HG03039 (cell line): Measurements from ENCODE around the gene TNFSF4.
A peak's percentile ranks its signal among the peaks of the same experiment; 100 is the strongest.
"Not testable (repeated sequence)": the region's sequence is repeated elsewhere in the genome, so short reads cannot be mapped to it uniquely, and the experiment has no call there.

Experiments used
- ATAC-seq: cut with Tn5 transposase; IDR thresholded peaks from one replicate; pipeline ENCODE4 v1.9.1; 2021; ENCODE audit warnings: mild to moderate bottlenecking, moderate library complexity; ENCODE audit not compliant: unreplicated experiment

Gene TNFSF4, protein sequence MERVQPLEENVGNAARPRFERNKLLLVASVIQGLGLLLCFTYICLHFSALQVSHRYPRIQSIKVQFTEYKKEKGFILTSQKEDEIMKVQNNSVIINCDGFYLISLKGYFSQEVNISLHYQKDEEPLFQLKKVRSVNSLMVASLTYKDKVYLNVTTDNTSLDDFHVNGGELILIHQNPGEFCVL

DNA sequence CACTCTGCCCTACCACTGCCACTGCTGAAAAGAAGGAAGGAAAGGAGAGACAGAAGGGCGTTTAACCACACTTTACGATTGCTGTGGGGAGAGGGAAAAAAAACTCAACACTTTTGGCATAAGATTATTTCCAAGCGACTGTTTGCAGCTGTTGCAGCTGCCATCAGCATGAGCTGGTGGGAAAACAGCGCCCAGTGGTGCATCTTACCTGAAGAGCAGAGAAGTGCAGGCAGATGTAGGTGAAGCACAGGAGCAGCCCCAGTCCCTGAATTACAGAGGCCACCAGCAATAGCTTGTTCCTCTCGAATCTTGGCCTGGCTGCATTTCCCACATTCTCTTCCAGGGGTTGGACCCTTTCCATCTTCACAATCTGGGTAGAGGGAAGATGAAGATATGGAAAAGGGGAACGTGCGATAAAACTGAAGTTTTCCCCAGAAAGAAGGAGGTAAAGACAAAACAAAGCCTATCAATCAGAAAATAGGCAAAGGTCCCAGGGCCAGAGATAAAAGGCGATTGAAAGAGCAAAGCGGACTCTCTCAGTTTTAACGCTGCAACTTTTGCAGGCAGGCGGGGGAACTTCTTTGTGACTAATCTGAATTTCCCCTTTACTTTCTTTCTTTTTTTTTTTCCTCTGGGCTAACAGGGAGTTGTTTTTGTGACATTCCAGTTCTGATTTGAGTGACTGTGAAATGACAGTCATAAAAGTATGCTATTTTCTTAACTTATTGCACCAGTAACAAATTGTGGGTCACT, at the start of gene TNFSF4:
TNFSF4 (minus strand) TSS at position 516 of the 753 bp plus-strand sequence; CDS start at position 361, 155 bp downstream.
- ATAC-seq: no peak

DNA sequence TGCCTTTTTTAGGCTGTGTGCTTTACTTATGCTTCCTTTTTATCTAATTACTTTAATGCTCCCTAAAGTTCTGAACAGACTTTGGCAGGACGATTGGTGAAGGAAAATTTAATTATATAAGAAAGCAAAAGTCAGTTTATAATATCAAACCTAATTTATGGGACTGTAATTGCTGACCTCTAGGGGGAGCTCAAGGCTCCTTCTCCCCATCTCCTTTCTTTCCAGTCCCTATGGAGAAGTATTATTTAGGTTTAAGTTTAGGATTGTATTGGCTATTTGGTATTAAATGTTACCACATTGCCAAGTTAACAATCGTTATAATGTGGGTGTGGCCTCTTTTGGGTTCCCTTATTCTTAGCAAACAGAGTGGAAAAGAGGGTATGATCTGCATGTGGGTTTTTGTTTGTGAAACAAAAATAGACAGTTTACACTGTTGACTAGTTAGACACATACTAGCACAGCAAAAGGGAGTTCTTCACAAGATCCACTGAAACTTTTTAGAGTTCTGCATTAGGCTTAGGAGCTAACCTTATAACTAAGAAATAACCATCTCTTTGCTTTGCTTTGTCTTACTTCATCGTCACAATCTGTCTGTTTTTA, 48.2 kb upstream of the TNFSF4 start:
- no peak for ATAC-seq

DNA sequence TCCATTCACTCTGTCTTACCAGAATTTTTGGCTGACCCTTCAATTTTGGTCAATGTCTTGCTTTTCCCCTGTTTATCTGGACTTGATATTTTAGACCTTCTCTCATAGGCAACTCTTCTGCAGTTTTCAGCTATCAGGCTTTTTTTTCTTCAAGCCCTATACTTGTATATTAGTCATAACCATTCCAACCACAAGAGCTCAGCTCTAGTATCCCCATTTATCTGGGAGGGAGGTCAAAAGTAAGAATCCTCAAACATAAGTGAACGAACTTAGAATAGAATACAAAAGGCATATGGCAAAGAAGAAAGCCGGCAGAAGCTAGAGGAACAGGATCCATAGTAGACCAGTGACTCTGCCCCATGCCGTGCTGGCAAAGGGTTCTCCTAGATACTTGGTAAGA, 45.9 kb upstream of the TNFSF4 start:
- no peak for ATAC-seq

DNA sequence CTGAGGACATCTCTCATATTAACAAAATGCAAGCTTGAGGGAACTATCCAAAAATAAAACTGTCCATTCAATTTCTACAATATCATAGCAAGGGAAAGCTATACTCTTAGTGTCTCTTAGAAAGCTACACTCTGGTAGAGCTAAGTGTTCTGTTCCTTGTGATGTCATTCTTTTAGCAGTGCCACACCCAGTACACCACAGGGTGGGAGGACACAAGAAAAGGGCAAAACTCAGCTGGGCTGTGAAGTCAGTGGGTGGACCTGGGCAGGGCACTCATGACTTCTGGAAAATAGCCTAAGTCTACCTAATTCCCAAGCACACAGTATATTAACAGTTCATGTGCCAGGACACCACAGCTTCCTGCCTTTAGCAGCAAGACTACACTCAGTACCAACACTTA, 42.2 kb upstream of the TNFSF4 start:
- no peak for ATAC-seq

DNA sequence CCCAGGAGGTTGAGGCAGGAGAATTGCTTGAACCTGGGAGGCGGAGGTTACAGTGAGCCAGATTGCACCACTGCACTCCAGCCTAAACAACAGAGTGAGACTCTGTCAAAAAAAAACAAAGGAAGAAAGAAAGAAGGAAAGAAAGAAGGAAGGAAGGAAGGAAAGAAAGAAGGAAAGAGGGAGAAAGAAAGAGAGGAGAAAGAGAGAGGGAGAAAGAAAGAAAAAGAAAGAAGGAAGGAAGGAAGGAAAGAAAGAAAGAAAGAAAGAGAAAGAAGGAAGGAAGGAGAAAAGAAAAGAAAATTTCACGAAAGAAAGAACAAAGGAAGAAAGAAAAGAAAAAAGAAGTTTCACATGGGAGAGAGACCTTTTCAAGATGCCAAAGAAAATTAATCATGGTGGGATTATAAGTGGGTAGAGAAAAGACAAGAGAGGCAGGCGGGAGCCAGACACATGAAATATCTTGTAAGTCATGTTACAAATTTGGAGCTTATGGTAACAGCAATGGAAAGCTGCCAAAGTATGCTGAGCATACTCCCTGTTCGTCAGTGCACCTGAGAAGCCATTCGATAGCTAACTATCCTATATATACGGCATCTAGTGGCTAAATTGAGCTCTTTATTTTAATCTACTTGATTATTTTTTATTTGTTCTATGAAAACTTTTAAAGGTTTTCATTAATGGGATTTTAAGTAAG, 41.3 kb upstream of the TNFSF4 start:
- ATAC-seq: no peak

DNA sequence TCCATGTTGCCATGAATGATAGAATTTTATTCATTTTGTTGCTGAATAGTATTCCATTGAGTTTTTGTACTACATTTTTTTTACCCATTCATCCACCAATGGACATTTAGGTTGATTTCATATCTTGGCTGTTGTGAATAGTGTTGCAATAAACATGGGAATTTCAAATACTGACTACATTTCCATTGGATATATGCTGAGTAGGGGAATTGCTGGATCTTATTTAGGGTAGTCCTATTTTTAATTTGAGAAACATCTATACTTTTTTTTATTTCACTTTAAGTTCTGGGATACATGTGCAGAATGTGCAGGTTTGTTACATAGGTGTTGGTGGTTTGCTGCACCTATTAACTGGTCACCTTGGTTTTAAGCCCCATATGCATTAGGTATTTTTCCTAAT, 38.8 kb upstream of the TNFSF4 start:
- no peak for ATAC-seq

DNA sequence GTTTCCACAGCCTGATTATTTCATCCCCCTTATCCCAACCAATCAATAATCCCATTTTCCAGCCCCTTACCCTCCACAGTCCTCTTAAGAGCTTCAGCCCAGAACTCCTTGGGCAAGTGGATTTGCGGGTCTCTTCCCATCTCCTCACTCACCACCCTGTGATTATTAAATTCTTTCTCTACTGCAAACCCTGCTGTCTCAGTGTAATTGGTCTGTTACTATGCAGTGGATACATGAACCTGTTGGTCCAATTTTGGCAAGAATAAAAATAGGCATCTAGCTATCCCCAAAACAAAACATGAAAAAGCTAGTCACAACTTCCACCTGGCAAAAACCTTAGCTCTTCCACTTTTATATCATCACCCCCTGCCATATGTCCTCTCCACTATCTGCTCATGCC, 36.2 kb upstream of the TNFSF4 start:
- no peak for ATAC-seq

DNA sequence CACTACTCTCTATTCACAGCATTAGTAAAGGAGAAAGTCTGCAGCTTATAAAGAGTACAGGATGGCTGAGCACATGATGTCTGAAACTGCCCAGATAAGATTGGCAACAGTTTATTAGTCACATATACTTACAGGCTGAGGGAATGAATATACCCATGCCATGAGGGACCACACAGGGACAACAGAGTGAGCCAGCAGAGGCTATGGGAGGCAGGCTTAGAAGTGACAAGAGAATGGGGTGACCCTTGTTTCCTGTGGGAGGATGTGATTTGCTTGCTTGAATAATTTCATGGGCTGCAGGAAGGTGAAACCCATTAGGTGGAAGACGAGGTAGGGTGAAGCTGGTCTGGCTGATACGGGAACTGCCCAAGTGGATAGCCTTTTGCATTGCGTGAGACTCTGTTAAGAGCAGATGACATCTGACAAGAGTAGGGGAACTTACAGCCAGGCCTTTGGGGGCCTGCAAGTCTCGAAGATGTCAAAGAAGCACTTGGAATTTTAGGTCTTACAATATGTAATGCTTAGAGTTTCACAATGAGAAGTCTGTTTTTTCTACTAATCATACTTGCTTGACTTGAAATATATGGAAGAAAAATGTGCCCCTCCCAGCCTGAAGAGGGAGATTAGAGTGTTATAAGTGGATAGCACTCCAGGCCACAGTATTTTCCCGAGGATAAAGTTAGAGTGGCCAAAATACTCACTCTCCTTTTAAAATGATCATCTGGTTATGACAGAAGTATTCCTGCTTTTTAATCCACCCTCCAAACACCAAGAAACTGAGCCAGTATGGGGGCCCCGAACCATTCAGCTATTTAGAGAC, 34.6 kb upstream of the TNFSF4 start:
- peak; percentile 70 for ATAC-seq

DNA sequence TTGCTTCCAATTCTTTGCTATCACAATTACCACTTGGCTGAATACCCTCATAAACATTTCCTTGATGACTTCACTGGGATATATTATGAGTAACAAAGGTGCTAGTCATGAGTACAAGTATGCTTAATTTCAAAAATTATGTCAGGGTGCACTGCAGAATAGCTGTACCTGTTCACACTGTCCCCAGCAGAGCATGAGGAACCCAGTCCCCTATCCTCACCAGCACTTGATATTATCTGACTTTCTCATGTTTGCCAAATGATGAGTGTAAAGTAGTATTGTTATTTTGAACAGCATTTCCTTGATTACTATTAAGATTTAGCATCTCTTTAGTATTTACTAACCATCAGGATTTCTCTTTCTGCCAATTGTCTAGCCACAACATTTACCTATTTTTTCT, 33.5 kb upstream of the TNFSF4 start:
- no peak for ATAC-seq

DNA sequence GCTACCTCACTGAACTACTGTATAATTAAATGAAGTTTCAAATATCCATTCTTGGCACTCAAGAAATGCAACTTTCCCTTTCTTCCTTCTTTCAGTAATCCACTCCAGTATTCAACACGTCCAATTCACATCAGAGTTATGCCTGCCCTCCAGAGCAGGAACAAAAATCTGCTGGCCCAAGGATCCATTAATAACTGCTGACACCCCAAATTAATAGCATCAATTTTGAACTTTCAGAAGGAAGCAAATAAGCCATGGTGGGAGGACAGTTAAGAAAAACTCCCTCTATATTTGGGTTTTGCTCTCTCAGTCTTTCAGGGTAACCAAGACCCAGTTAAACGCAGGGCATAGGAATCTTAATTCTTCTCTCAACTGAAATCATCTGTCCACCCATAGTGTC, 31.9 kb upstream of the TNFSF4 start:
- no peak for ATAC-seq

DNA sequence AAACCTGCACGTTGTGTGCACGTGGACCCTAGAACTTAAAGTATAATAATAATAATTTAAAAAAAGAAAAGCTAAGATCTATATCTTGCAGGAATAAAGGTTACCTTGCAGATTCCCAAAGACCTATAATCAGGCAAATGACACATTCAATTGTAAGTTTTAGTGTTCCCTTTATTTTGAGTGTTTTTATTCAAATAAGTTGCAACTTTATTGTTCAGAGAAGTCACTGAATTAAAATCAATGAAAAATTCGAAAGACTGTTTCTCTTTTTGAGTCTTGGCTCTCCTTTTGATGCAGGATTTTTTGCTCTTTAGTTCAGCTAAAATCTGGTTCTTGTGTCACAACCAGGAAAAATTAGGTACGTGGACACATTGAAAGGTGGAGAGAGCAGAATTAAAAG, 27.8 kb upstream of the TNFSF4 start:
- no peak for ATAC-seq

DNA sequence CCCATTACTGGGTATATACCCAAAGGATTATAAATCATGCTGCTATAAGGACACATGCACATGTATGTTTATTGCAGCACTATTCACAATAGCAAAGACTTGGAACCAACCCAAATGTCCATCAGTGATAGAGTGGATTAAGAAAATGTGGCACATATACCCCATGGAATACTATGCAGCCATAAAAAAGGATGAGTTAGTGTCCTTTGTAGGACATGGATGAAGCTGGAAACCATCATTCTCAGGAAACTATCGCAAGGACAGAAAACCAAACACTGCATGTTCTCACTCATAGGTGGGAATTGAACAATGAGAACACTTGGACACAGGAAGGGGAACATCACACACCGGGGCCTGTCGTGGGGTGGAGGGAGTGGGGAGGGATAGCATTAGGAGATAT, 27.3 kb upstream of the TNFSF4 start:
- not testable (repeated sequence) for ATAC-seq

DNA sequence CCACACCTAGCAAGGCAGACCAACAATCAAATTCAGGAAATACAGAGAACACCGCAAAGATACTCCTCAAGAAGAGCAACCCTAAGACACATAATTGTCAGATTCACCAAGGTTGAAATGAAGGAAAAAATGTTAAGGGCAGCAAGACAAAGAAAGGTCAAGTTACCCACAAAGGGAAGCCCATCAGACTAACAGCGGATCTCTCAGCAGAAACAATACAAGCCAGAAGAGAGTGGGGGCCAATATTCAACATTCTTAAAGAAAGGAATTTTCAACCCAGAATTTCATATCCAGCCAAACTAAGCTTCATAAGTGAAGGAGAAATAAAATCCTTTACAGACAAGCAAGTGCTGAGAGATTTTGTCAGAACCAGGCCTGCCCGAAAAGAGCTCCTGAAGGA, 21.9 kb upstream of the TNFSF4 start:
- ATAC-seq: not testable (repeated sequence)

DNA sequence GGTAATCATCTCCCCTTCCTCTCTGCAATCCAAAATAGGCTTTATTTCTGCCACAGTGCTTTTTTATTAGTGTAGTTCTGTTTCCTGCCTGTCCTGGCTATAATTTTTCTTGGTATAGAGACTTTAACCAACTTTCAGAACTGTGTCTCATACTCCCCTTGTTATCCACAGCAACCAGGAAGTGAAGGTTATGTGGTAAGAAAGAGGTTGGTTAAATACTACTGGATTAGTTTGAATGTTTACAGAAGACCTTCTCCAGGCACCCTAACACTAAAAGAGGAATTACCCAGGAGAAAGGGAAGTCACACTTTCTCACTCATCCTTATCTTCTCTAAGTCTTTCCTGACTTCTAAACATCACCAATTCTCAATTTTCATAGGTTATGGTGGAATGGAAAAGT, 17.8 kb upstream of the TNFSF4 start:
- ATAC-seq: no peak

DNA sequence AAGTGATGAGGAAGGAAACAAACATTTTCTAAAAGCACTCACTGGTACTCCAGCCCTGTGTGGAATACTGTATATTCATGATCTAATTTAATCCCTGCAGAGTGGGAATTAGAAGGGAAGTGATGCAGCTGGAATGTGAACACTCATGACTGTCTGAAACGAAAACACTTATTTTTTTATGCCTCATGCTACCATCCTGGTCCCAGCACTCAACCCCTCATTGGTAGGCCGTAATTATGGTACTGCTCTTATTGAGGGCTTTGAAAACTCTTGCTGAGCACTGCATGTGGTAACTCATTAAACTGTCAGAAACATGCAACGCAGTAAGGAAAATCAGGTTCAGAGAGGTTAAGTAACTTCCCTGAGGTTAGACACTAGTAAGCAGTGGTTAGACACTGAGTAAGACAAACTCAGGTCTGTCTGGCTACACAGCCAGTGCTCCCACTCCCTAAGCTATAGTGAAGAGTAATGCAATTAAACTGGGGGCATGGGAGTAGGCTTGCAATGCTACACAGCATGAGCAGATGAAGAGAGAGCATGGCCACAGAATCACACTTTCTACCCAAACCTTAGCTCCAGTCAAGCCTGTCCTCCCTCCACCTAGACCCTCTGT, 17.3 kb upstream of the TNFSF4 start:
- ATAC-seq: no peak

DNA sequence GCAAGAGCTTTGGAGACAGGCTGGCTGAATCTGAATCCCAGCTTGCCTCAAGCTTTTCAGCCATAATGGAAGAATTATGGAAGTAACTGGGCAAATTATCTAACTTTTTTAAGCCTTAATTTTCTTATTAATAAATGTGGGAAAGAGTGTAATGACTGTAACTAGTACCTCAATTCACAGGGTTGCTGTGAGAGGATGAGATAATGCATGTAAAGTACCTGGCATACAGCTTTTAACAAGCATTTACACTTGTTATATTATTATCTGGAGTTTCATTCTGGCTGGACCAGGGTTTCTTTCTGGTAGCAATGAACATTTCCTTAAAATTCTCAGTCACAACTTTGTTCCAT, 15.9 kb upstream of the TNFSF4 start:
- no peak for ATAC-seq

DNA sequence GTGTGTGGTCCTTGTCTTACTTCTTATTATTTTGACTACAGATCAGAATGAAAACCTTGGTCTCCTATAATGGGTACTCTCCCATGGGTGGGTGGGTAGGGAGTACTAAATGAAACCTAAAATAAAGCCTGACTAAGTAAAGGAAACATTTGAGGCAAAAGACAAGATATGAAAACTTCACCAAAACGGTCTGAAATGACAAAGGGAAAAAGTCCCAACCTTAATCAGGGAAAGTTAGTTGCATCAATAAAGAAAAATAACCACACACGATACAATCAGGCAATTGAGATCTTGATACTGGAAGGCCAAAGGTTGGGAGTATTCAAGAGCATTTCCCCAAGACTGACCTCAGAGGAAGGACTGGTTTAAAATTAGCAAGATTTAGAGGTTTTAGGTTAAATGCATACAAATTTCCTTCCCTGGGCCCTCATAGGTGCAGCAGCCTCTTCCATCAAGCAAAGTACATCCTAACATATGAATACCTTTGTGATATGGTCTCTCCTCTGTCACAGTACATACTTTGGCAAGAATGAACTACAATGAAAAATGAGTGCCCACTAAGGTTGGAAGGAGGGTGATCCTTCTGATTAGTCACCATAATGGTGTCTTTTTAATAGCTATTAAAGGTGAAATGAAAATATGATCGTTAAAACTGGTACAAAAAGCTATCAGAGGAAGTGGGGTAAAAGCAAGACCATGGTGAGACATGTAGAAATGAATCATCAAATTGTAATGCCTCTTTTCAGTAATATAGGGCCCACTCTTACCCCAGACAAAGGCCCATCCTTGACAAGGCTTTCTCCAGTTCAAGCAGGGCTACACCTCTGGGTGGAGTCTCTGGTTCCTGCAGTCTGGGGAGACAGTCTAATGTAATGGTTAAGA, 15.3 kb upstream of the TNFSF4 start:
- no peak for ATAC-seq

DNA sequence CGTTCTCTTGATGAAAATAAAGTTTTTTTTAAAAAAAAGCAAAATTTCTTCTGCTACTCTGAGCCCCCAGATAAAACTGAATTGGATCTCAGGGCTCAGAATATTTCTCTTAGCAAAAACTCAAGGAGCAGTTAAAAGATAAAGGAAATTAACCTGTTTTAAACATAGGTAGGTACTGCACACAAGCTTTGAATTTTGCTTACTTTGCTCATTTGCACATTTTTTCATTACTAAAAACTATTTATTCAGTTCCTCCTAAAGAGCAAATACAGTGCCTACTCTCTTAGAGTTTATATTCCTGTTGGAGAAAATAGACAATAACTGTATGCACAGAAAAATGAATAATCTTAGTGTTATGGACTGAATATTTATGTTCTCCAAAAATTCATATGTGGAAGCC, 13.0 kb upstream of the TNFSF4 start:
- no peak for ATAC-seq

DNA sequence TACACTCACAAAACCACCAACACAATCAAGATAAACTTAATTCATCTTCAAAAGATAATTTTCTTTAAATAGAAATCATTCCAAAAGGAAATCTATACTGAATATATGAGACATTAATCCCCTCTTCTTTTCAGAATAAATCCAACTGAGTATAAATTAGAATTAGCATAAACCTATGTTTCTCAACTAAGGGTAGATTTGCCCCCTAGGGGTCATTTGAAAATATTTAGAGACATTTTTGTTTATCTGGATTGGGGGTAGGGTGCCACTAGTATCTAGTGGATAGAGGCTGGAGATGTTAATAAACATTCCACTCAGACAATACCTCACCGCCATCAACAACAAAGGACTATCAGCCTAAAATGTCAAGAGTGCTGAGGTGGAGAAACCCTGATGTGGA, 6.5 kb upstream of the TNFSF4 start:
- no peak for ATAC-seq
